K562 (cell line): ENCODE data around the gene LMAN2. TPM values are rescaled to one million over a fixed set of nuclear protein-coding genes. Genes with fewer than 3 reads are reported as not detected.
A peak's percentile ranks its signal among the peaks of the same experiment; 100 is the strongest.

Experiments used
- BMI1 ChIP-seq: fragments of 150-350 bp; IDR thresholded peaks from 2 replicates; pipeline ENCODE4 v1.6.1; 2014; ENCODE audit warnings: low read length
- FOXJ3 ChIP-seq: sonication (generic); formaldehyde crosslinking; IDR thresholded peaks from 2 replicates; pipeline ENCODE4 v1.4.0; 2020; ENCODE audit warnings: mild to moderate bottlenecking, missing genetic modification reagents
- GTF2A2 ChIP-seq: IDR thresholded peaks from 2 replicates; pipeline ENCODE4 v1.6.1; 2016; ENCODE audit warnings: mild to moderate bottlenecking, missing genetic modification characterization, missing compliant biosample characterization
- KDM4B ChIP-seq, 2 experiments: fragments of 450-650 bp in 1 of 2; sonication (generic) in 1 of 2; IDR thresholded peaks; 2 replicates each; pipeline ENCODE4 v1.6.1; 2016 to 2017; ENCODE audit warnings: borderline replicate concordance in 2 of 2, antibody characterized with exemption in 1 of 2, low read depth in 1 of 2, mild to moderate bottlenecking in 1 of 2
- MYC ChIP-seq, 2 experiments: fragments of 250-450 bp in 1 of 2; sonication (Bioruptor Pico) in 1 of 2; IDR thresholded peaks; 2 replicates each; pipeline versions ENCODE4 v1.5.1 to v1.6.1; 2012 to 2021; ENCODE audit warnings: low read depth in 2 of 2, borderline replicate concordance in 1 of 2, improper control_type of control experiment in 1 of 2, low read length in 1 of 2, mild to moderate bottlenecking in 1 of 2, moderate library complexity in 1 of 2
- NFIX ChIP-seq: fragments of 250-450 bp; sonication (Bioruptor Pico); IDR thresholded peaks from 2 replicates; pipeline ENCODE4 v1.4.0; 2020; ENCODE audit warnings: low read depth, mild to moderate bottlenecking, moderate library complexity
- RBM17 ChIP-seq: fragments of 200-400 bp; formaldehyde crosslinking; IDR thresholded peaks from 2 replicates; pipeline ENCODE4 v1.6.1; 2017; ENCODE audit warnings: low read depth, mild to moderate bottlenecking, low read length, borderline replicate concordance
- RBM39 ChIP-seq: fragments of 200-400 bp; formaldehyde crosslinking; optimal IDR thresholded peaks from 2 replicates; pipeline ENCODE3; 2018; ENCODE audit warnings: low read depth, low read length
- TOE1 ChIP-seq, 2 experiments: fragments of 450-650 bp in 1 of 2; sonication (generic) in 1 of 2; formaldehyde crosslinking in 1 of 2; IDR thresholded peaks; 2 replicates each; pipeline versions ENCODE4 v1.7.1 to v1.8.0; 2016 to 2022; ENCODE audit warnings: borderline replicate concordance in 2 of 2, mild to moderate bottlenecking in 2 of 2, antibody characterized with exemption in 1 of 2, inconsistent platforms in 1 of 2, low read depth in 1 of 2, missing genetic modification reagents in 1 of 2, moderate library complexity in 1 of 2
- U2AF1 ChIP-seq: fragments of 200-400 bp; formaldehyde crosslinking; optimal IDR thresholded peaks from 2 replicates; pipeline ENCODE3; 2017; ENCODE audit warnings: mild to moderate bottlenecking, low read depth, low read length, moderate library complexity
- XRCC5 ChIP-seq: fragments of 200-400 bp; formaldehyde crosslinking; IDR thresholded peaks from 2 replicates; pipeline ENCODE4 v1.6.1; 2017; ENCODE audit warnings: low read depth, mild to moderate bottlenecking, low read length
- ZC3H11A ChIP-seq: IDR thresholded peaks from 2 replicates; pipeline ENCODE4 v1.6.1; 2012; ENCODE audit warnings: low read depth, low read length, improper control_type of control experiment
- ZNF445 ChIP-seq: fragments of 250-450 bp; sonication (Bioruptor Pico); IDR thresholded peaks from 2 replicates; pipeline ENCODE4 v1.4.0; 2020; ENCODE audit warnings: low read depth, mild to moderate bottlenecking, moderate library complexity
- ZNF561 ChIP-seq: fragments of 450-650 bp; formaldehyde crosslinking; conservative IDR thresholded peaks from 2 replicates; pipeline ENCODE4 v1.4.0; 2020; ENCODE audit warnings: mild to moderate bottlenecking, moderate library complexity
- polyA plus RNA-seq, 8 experiments: library from polyadenylated mRNA; depleted of rRNA in 4 of 8; stranded (reverse) in 5 of 8; unstranded in 3 of 8; fragments of >200 nt; fragmentation: Nextera tagmentation in 2 of 8; fragmentation: Illumina TruSeq in 1 of 8; extraction: Ambion mirVana in 2 of 8; extraction: Trizol in 1 of 8; gene quantifications; 2 replicates each; pipeline versions ENCODE4 v1.2.1 to v1.2.3, GENCODE V29; 2011 to 2014; ENCODE audit warnings: inconsistent platforms in 1 of 8, missing spikeins in 1 of 8
- total RNA-seq, 7 experiments: library from RNA; depleted of rRNA in 6 of 7; stranded (reverse); fragments of >200 nt in 6 of 7; fragmentation: Illumina TruSeq in 2 of 7; extraction: Trizol in 2 of 7; gene quantifications; 2 replicates each; pipeline versions ENCODE4 v1.2.1 to v1.2.3, GENCODE V29; 2011 to 2021; ENCODE audit warnings: low replicate concordance in 1 of 7
- TF ChIP-seq, protein P1 (sequence below): IDR thresholded peaks from 3 replicates; pipeline ENCODE4 v1.6.1; 2011; ENCODE audit warnings: borderline replicate concordance, mild to moderate bottlenecking; ENCODE audit not compliant: insufficient read length, insufficient read depth
- TF ChIP-seq, protein P2 (sequence below): IDR thresholded peaks from 2 replicates; pipeline ENCODE4 v1.6.1; 2014; ENCODE audit warnings: antibody characterized with exemption
- TF ChIP-seq, protein P3 (sequence below), 2 experiments: IDR thresholded peaks; 2 replicates each; pipeline ENCODE4 v1.6.1; 2011; ENCODE audit warnings: borderline replicate concordance in 1 of 2, control low read depth in 1 of 2, low read depth in 1 of 2, low read length in 1 of 2, mild to moderate bottlenecking in 1 of 2, mixed read lengths in 1 of 2, moderate library complexity in 1 of 2; ENCODE audit not compliant: insufficient read depth in 1 of 2, insufficient read length in 1 of 2, poor library complexity in 1 of 2, severe bottlenecking in 1 of 2; ENCODE audit errors: extremely low read depth in 1 of 2
- TF ChIP-seq, protein P4 (sequence below): fragments of 250-450 bp; sonication (Bioruptor Pico); IDR thresholded peaks from 2 replicates; pipeline ENCODE4 v1.8.0; 2022; ENCODE audit warnings: moderate library complexity, mild to moderate bottlenecking, inconsistent platforms

Gene LMAN2
- total and polyA plus RNA-seq, 9 of the 15 experiments (the other 6 are each of a cell fraction or from before 2014, with no cell fraction given): 2.7 to 254 (median 136) TPM

DNA sequence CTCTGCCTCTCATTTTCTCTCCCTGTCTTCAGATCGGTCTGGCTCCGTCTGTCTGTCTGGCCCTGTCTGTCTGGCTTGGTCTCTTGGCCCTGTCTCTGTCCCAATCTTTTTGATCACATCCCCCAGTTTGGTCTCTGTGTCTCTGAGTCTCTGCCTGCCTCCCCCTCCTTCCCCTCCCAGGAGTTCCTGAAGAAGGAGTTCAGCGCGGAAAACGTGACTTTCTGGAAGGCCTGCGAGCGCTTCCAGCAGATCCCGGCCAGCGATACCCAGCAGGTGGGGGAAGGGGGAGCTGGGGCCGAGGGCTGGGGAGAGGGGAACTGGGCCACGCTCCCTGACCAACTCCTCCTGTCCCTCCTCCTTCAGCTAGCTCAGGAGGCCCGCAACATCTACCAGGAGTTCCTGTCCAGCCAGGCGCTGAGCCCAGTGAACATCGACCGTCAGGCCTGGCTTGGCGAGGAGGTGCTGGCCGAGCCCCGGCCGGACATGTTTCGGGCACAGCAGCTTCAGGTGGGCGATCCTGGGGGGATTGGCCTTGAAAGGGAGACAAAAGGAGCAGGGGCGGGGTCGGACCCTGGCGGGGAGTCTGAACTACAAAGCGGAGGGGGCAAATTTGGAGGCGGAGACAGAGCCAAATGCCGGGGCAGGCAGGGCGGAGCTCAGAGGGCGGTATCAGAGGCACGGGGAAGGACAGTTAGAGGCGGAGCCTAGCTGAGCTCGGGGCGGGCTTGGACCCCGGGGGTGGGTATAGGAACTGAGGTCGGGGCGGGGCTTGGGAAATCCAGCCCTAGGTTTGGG, 15.3 kb upstream of the LMAN2 start (continued):
- TF ChIP-seq, protein P1, sequence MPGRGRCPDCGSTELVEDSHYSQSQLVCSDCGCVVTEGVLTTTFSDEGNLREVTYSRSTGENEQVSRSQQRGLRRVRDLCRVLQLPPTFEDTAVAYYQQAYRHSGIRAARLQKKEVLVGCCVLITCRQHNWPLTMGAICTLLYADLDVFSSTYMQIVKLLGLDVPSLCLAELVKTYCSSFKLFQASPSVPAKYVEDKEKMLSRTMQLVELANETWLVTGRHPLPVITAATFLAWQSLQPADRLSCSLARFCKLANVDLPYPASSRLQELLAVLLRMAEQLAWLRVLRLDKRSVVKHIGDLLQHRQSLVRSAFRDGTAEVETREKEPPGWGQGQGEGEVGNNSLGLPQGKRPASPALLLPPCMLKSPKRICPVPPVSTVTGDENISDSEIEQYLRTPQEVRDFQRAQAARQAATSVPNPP: no peak
- TF ChIP-seq MYC (IDR thresholded peaks at IDR 0.05; ENCODE audit: low read depth, low read length): peak; percentile 68
- no peak for TF ChIP-seq MYC (CRISPR knock-in tag; IDR thresholded peaks at IDR 0.05; ENCODE audit: borderline replicate concordance, low read depth)
- TF ChIP-seq, protein P2, sequence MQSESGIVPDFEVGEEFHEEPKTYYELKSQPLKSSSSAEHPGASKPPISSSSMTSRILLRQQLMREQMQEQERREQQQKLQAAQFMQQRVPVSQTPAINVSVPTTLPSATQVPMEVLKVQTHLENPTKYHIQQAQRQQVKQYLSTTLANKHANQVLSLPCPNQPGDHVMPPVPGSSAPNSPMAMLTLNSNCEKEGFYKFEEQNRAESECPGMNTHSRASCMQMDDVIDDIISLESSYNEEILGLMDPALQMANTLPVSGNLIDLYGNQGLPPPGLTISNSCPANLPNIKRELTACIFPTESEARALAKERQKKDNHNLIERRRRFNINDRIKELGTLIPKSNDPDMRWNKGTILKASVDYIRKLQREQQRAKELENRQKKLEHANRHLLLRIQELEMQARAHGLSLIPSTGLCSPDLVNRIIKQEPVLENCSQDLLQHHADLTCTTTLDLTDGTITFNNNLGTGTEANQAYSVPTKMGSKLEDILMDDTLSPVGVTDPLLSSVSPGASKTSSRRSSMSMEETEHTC: 0 out of 2 replicates have a peak, but pooled peaks have one; percentile 7
- TF ChIP-seq U2AF1: no peak
- no peak; a peak in 1 of 4 replicates for TF ChIP-seq KDM4B (IDR thresholded peaks at IDR 0.05; ENCODE audit: borderline replicate concordance in 2 of 2, low read depth in 1 of 2)
- TF ChIP-seq, protein P3, sequence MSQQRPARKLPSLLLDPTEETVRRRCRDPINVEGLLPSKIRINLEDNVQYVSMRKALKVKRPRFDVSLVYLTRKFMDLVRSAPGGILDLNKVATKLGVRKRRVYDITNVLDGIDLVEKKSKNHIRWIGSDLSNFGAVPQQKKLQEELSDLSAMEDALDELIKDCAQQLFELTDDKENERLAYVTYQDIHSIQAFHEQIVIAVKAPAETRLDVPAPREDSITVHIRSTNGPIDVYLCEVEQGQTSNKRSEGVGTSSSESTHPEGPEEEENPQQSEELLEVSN (IDR thresholded peaks at IDR 0.05; ENCODE audit: borderline replicate concordance in 1 of 2, extremely low read depth in 1 of 2, insufficient read depth in 1 of 2, insufficient read length in 1 of 2, low read depth in 1 of 2, low read length in 1 of 2, poor library complexity in 1 of 2, severe bottlenecking in 1 of 2): peak in 1 of 2 experiments; percentile 30
- TF ChIP-seq ZNF561: no peak
- no peak for TF ChIP-seq RBM39
- TF ChIP-seq, protein P4, sequence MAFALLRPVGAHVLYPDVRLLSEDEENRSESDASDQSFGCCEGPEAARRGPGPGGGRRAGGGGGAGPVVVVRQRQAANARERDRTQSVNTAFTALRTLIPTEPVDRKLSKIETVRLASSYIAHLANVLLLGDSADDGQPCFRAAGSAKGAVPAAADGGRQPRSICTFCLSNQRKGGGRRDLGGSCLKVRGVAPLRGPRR (CRISPR knock-in tag): no peak
- TF ChIP-seq GTF2A2 (tag): no peak
- TF ChIP-seq TOE1 (IDR thresholded peaks at IDR 0.05; ENCODE audit: borderline replicate concordance): peak; percentile 13; the same call in 1 of the 2 replicates
- TF ChIP-seq TOE1 (CRISPR knock-in tag; IDR thresholded peaks at IDR 0.05; ENCODE audit: borderline replicate concordance, low read depth): no peak
- no peak for TF ChIP-seq NFIX (CRISPR knock-in tag)
- no peak for TF ChIP-seq XRCC5
- TF ChIP-seq ZNF445 (CRISPR knock-in tag): no peak
- no peak for TF ChIP-seq ZC3H11A
- TF ChIP-seq FOXJ3 (CRISPR knock-in tag): no peak
- no peak for TF ChIP-seq BMI1
- TF ChIP-seq RBM17: no peak
